HCT116 (cell line): ENCODE measurements around the gene SIDT1. TPM values are rescaled to one million over a fixed set of nuclear protein-coding genes. Genes with fewer than 3 reads are reported as not detected.

Experiments used
- ATAC-seq: fragments of 200-7000 bp; cut with Tn5 transposase; 2 replicates; pipeline ENCODE4 v1.9.1; 2020; ENCODE audit warnings: mild to moderate bottlenecking, moderate library complexity
- BruUV-seq: library from RNA; stranded (reverse); fragments of 400-500 nt; replicated peaks from 2 replicates; lab custom pipeline; 2021; lab: Mats Ljungman, UMichigan
- CTCF ChIA-PET: fragments of 300-600 bp; sonication (Branson Sonifier 250); formaldehyde crosslinking; loops from one replicate; lab custom pipeline; 2021; ENCODE audit warnings: antibody characterized with exemption; lab: Charles Lee
- POLR2A ChIA-PET: fragments of 300-600, 350-600 bp; sonication (Branson Sonifier 250); formaldehyde crosslinking; loops from one replicate; lab custom pipeline; 2021; ENCODE audit warnings: antibody characterized with exemption; lab: Charles Lee
- RAD21 ChIA-PET, 2 experiments: fragments of 300-600 bp; sonication (Branson Sonifier 250); formaldehyde crosslinking; loops; one replicate each; lab custom pipeline; 2023; ENCODE audit warnings: low total read pairs in 2 of 2; ENCODE audit not compliant: uncharacterized antibody in 2 of 2, unreplicated experiment in 2 of 2, low non-redundant PET in 1 of 2; lab: Charles Lee
- DNase-seq: peaks from one replicate; pipeline ENCODE4 v3.0.0-alpha.2; 2010; ENCODE audit warnings: low read depth, low spot score
- H2AFZ ChIP-seq: fragments of 200-600 bp; shearing (Covaris generic), sonication (generic); 2 replicates; pipeline ENCODE4 v1.6.1; 2017; ENCODE audit warnings: low read depth, mixed run types, mixed read lengths, antibody characterized with exemption, low read length; ENCODE audit not compliant: poor library complexity, severe bottlenecking
- H3K27ac ChIP-seq: 2 replicates; pipeline ENCODE4 v1.5.1; 2012; ENCODE audit warnings: low read depth, low read length
- H3K27me3 ChIP-seq: fragments of 200-600 bp; sonication (generic); 2 replicates; pipeline ENCODE4 v1.6.1; 2016; ENCODE audit warnings: mixed run types, low read length, mixed read lengths; ENCODE audit not compliant: insufficient read depth
- H3K36me3 ChIP-seq, 2 experiments: fragments of 200-500 bp in 1 of 2; fragments of 200-600 bp in 1 of 2; sonication (Bioruptor generic) in 1 of 2; sonication (generic) in 1 of 2; 2 replicates each; pipeline versions ENCODE4 v1.5.1 to v1.6.1; 2014 to 2016; ENCODE audit warnings: low read length in 2 of 2, inconsistent platforms in 1 of 2, mixed read lengths in 1 of 2, mixed run types in 1 of 2; ENCODE audit not compliant: insufficient read depth in 2 of 2, control insufficient read depth in 1 of 2
- H3K4me1 ChIP-seq, 2 experiments: fragments of 200-600 bp in 1 of 2; sonication (generic) in 1 of 2; 2 replicates each; pipeline versions ENCODE4 v1.5.1 to v1.6.1; 2012 to 2017; ENCODE audit warnings: low read length in 2 of 2, inconsistent platforms in 1 of 2, mild to moderate bottlenecking in 1 of 2, mixed read lengths in 1 of 2, mixed run types in 1 of 2, moderate library complexity in 1 of 2; ENCODE audit not compliant: insufficient read depth in 2 of 2, control insufficient read depth in 1 of 2
- H3K4me2 ChIP-seq: fragments of 200-600 bp; sonication (generic); 2 replicates; pipeline ENCODE4 v1.6.1; 2017; ENCODE audit warnings: mixed run types, low read length, mixed read lengths
- H3K4me3 ChIP-seq, 2 experiments: fragments of 200-600 bp in 1 of 2; sonication (generic) in 1 of 2; replicated peaks in 1 of 2; 2 replicates each; pipeline ENCODE4 v1.5.1; 2011 to 2016; ENCODE audit warnings: low read length in 2 of 2, control low read depth in 1 of 2, low read depth in 1 of 2, mild to moderate bottlenecking in 1 of 2, mixed read lengths in 1 of 2, mixed run types in 1 of 2
- H3K79me2 ChIP-seq: fragments of 200-600 bp; sonication (generic); 2 replicates; pipeline ENCODE4 v1.6.1; 2017; ENCODE audit warnings: mild to moderate bottlenecking, mixed run types, low read length, moderate library complexity, mixed read lengths; ENCODE audit not compliant: insufficient read depth
- H3K9ac ChIP-seq: fragments of 200-600 bp; sonication (generic); 2 replicates; pipeline ENCODE4 v1.6.1; 2016; ENCODE audit warnings: low read length, mixed read lengths
- H3K9me2 ChIP-seq: fragments of 200-600 bp; sonication (generic), shearing (Covaris generic); 2 replicates; pipeline ENCODE4 v1.6.1; 2017; ENCODE audit warnings: mixed run types, mild to moderate bottlenecking, moderate library complexity; ENCODE audit not compliant: insufficient read depth
- H3K9me3 ChIP-seq, 2 experiments: fragments of 200-500 bp in 1 of 2; fragments of 200-600 bp in 1 of 2; sonication (Bioruptor generic) in 1 of 2; sonication (generic) in 1 of 2; 2 replicates each; pipeline ENCODE4 v1.6.1; 2014 to 2017; ENCODE audit warnings: low read length in 2 of 2, mixed read lengths in 2 of 2, inconsistent platforms in 1 of 2, low read depth in 1 of 2, mild to moderate bottlenecking in 1 of 2, mixed run types in 1 of 2, moderate library complexity in 1 of 2; ENCODE audit not compliant: control insufficient read depth in 1 of 2, insufficient read depth in 1 of 2
- H4K20me1 ChIP-seq: fragments of 200-600 bp; sonication (generic), shearing (Covaris generic); 2 replicates; pipeline ENCODE4 v1.6.1; 2017; ENCODE audit warnings: mixed run types, mild to moderate bottlenecking, moderate library complexity; ENCODE audit not compliant: insufficient read depth
- ELF1 ChIP-seq: IDR thresholded peaks from 2 replicates; pipeline ENCODE4 v1.6.1; 2012; ENCODE audit warnings: low read depth, borderline replicate concordance
- RAD21 ChIP-seq: IDR thresholded peaks from 2 replicates; pipeline ENCODE4 v1.6.1; 2012; ENCODE audit warnings: low read depth, mild to moderate bottlenecking
- intact Hi-C: fragments of 100-400 bp; cut with micrococcal nuclease; formaldehyde crosslinking; loops from 2 replicates; pipeline ENCODE4 v1.10.0; 2022
- total RNA-seq: library from RNA; stranded (reverse); gene quantifications from one replicate; pipeline ENCODE4 v1.2.1, GENCODE V29; 2021; ENCODE audit not compliant: unreplicated experiment
- TF ChIP-seq, protein P1 (sequence below): IDR thresholded peaks from 2 replicates; pipeline ENCODE4 v1.6.1; 2011; ENCODE audit warnings: mild to moderate bottlenecking, low read length, moderate library complexity; ENCODE audit not compliant: insufficient replicate concordance; ENCODE audit errors: extremely low read depth
- TF ChIP-seq, protein P2 (sequence below), 3 experiments: fragments of 200-600 bp in 1 of 3; sonication (generic) in 1 of 3; IDR thresholded peaks in 2 of 3; conservative IDR thresholded peaks in 1 of 3; 2 replicates each; pipeline ENCODE4 v1.5.1; 2012 to 2017; ENCODE audit warnings: low read depth in 2 of 3, low read length in 2 of 3, antibody characterized with exemption in 1 of 3, borderline replicate concordance in 1 of 3, control low read depth in 1 of 3, mild to moderate bottlenecking in 1 of 3, mixed read lengths in 1 of 3, mixed run types in 1 of 3, moderate library complexity in 1 of 3; ENCODE audit not compliant: insufficient read depth in 1 of 3
- TF ChIP-seq, protein P3 (sequence below): IDR thresholded peaks from 2 replicates; pipeline ENCODE4 v1.6.1; 2012

Gene SIDT1
- total RNA-seq, 1 experiment from 2014 or later = not detected

DNA sequence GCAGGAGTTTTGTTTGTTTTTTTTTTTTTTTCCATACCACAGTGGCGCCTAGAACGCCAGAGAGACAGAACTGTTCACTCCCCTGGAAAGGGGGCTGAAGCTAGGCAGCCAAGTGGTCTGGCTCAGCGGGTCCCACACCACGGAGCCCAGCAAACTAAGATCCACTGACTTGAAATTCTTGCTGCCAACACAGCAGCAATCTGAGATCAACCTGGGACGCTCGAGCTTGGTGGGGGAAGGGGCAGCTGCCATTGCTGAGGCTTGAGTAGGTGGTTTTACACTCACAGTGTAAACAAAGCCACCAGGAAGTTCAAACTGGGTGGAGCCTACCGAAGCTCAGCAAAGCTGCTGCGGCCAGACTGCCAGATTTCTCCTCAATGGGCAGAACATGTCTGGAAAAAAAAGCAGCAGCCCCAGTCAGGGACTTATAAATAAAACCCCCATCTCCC is 47.2 kb upstream of the SIDT1 start (continued):
- TF ChIP-seq, protein P1, sequence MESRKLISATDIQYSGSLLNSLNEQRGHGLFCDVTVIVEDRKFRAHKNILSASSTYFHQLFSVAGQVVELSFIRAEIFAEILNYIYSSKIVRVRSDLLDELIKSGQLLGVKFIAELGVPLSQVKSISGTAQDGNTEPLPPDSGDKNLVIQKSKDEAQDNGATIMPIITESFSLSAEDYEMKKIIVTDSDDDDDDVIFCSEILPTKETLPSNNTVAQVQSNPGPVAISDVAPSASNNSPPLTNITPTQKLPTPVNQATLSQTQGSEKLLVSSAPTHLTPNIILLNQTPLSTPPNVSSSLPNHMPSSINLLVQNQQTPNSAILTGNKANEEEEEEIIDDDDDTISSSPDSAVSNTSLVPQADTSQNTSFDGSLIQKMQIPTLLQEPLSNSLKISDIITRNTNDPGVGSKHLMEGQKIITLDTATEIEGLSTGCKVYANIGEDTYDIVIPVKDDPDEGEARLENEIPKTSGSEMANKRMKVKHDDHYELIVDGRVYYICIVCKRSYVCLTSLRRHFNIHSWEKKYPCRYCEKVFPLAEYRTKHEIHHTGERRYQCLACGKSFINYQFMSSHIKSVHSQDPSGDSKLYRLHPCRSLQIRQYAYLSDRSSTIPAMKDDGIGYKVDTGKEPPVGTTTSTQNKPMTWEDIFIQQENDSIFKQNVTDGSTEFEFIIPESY = no peak
- no peak for TF ChIP-seq ELF1

DNA sequence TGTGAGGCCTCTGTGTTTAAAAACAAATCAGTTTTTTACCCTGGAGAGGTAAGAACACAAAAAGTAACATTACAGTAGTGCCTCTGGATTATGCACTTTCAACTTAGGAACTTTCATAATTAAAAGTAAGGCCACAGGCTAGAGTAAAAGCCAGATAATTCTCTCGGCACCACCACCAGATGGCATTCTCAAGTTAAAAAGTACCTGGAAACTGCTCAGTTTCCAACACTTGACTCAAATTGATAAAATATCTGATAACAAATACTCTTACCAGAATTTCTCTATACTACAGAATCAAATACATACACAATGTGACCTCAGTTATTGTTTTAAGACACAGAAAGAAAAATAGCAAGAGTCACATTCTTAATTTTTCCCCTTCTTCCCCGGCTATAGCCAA is 37.3 kb upstream of the SIDT1 start:
- no peak overlapping the region for H3K4me3 ChIP-seq
- TF ChIP-seq, protein P2, sequence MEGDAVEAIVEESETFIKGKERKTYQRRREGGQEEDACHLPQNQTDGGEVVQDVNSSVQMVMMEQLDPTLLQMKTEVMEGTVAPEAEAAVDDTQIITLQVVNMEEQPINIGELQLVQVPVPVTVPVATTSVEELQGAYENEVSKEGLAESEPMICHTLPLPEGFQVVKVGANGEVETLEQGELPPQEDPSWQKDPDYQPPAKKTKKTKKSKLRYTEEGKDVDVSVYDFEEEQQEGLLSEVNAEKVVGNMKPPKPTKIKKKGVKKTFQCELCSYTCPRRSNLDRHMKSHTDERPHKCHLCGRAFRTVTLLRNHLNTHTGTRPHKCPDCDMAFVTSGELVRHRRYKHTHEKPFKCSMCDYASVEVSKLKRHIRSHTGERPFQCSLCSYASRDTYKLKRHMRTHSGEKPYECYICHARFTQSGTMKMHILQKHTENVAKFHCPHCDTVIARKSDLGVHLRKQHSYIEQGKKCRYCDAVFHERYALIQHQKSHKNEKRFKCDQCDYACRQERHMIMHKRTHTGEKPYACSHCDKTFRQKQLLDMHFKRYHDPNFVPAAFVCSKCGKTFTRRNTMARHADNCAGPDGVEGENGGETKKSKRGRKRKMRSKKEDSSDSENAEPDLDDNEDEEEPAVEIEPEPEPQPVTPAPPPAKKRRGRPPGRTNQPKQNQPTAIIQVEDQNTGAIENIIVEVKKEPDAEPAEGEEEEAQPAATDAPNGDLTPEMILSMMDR (IDR thresholded peaks at IDR 0.05 in 2 of 3, conservative IDR thresholded peaks at IDR 0.05 in 1 of 3; ENCODE audit: borderline replicate concordance in 1 of 3, insufficient read depth in 1 of 3, low read depth in 2 of 3, low read length in 2 of 3) = peak; percentile 38 to 52 (median 48); a peak in 5 of 6 replicates
- TF ChIP-seq RAD21 (peak; percentile 51), ELF1 (no peak)
- TF ChIP-seq, protein P3, sequence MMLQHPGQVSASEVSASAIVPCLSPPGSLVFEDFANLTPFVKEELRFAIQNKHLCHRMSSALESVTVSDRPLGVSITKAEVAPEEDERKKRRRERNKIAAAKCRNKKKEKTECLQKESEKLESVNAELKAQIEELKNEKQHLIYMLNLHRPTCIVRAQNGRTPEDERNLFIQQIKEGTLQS = no peak
- no peak overlapping the region for H2AFZ ChIP-seq
- DNase-seq (peak; percentile 23), ATAC-seq (peak; percentile 53; the same call in 1 of the 2 replicates)
- H3K27me3 ChIP-seq = no peaks in the 10 kb centered on the region
- intact Hi-C loops = loop anchor here (2.0 to 10.0 kb wide), 2 partner anchors 250 to 420 kb away; no protein-coding TSS in a partner anchor
- BruUV-seq = no TSS peak
- H4K20me1 ChIP-seq = no peaks in the 10 kb centered on the region
- no peaks in the 10 kb centered on the region for H3K4me1 ChIP-seq
- ChIA-PET POLR2A (interaction anchor here (1.2 kb wide), 1 partner anchor 61 kb away, joined by 3 read pairs; no protein-coding TSS in a partner anchor), CTCF (interaction anchor here (4.5 kb wide), 1 partner anchor 83 kb away, joined by 30 read pairs; no protein-coding TSS in a partner anchor), RAD21 (no interaction called here)
- no peaks in the 10 kb centered on the region for H3K9me3 ChIP-seq
- no peak overlapping the region for H3K4me2 ChIP-seq
- no peaks in the 10 kb centered on the region for H3K9me2 ChIP-seq
- no peaks in the 10 kb centered on the region for H3K79me2 ChIP-seq
- H3K36me3 ChIP-seq = peaks cover 4 to 12% of the 10 kb centered on the region in 2 experiments; a peak in 3 of 4 replicates
- H3K9ac ChIP-seq = no peak overlapping the region
- H3K27ac ChIP-seq = no peak overlapping the region
